NCI-H69 (cell line): ENCODE results near the gene SDC3.

Experiments
- DNase-seq: peaks from one replicate; lab custom pipeline; 2025; lab: John Stamatoyannopoulos, UW

Gene SDC3

GRCh38 chr1:30928789-30929134 is 20.2 kb upstream of the SDC3 start:
- DNase-seq = no peak

- DNase-seq = no peak
Observed at GRCh38 chr1:30928171-30928570, 19.6 kb upstream of the SDC3 start.

- DNase-seq = no peak
Observed at GRCh38 chr1:30927448-30927847, 18.9 kb upstream of the SDC3 start.

GRCh38 chr1:30923597-30923996 is 15.0 kb upstream of the SDC3 start:
- no peak for DNase-seq

GRCh38 chr1:30920827-30921226 is 12.3 kb upstream of the SDC3 start:
- DNase-seq = peak; percentile 10

- DNase-seq = no peak
Observed at GRCh38 chr1:30919025-30919881, 10.7 kb upstream of the SDC3 start.

- DNase-seq = no peak
Observed at GRCh38 chr1:30916296-30916695, 7.7 kb upstream of the SDC3 start.

GRCh38 chr1:30915491-30916230 is 7.1 kb upstream of the SDC3 start:
- DNase-seq = no peak

GRCh38 chr1:30914931-30915330 is 6.4 kb upstream of the SDC3 start:
- no peak for DNase-seq

- no peak for DNase-seq
Observed at GRCh38 chr1:30914587-30914922, 6.0 kb upstream of the SDC3 start.

GRCh38 chr1:30912913-30913652 is 4.5 kb upstream of the SDC3 start:
- no peak for DNase-seq

GRCh38 chr1:30912224-30912623 is 3.7 kb upstream of the SDC3 start:
- no peak for DNase-seq

- peak; percentile 79 for DNase-seq
Observed at GRCh38 chr1:30911059-30911954, 2.7 kb upstream of the SDC3 start.

- peak; percentile 39 for DNase-seq
Observed at GRCh38 chr1:30909365-30910068, 959 bp upstream of the SDC3 start.

GRCh38 chr1:30908316-30908695 is 252 bp downstream of the SDC3 start:
- DNase-seq = no peak

- no peak for DNase-seq
Observed at GRCh38 chr1:30907481-30908315, 860 bp downstream of the SDC3 start.

- DNase-seq = no peak
Observed at GRCh38 chr1:30906631-30907441, 1.7 kb downstream of the SDC3 start.

GRCh38 chr1:30905916-30906620 is 2.5 kb downstream of the SDC3 start:
- no peak for DNase-seq

- DNase-seq = no peak
Observed at GRCh38 chr1:30905403-30905802, 3.2 kb downstream of the SDC3 start.
